GM12878 (cell line): Measurements from ENCODE around the gene NFATC2. TPM values are rescaled to one million over a fixed set of nuclear protein-coding genes. Genes with fewer than 3 reads are reported as not detected.

Experiments
- ATAC-seq: fragments of 200-7000 bp; cut with Tn5 transposase; 3 replicates; pipeline ENCODE4 v1.9.1; 2020; ENCODE audit warnings: mild to moderate bottlenecking, moderate library complexity
- BruUV-seq: library from RNA; stranded (reverse); fragments of 400-500 nt; replicated peaks from 2 replicates; lab custom pipeline; 2021; lab: Mats Ljungman, UMichigan
- CTCF ChIA-PET: fragments of 300-600 bp; sonication (Branson Sonifier 250); formaldehyde crosslinking; extraction: SDS; loops from one replicate; lab custom pipeline; 2021; ENCODE audit warnings: inconsistent platforms; lab: Yijun Ruan, JAX
- POLR2A ChIA-PET: fragments of 350-600 bp; formaldehyde crosslinking; extraction: SDS; loops from one replicate; lab custom pipeline; 2021; ENCODE audit warnings: inconsistent platforms; lab: Charles Lee
- RAD21 ChIA-PET: fragments of 300-600 bp; sonication (Branson Sonifier 250); formaldehyde crosslinking; loops from one replicate; lab custom pipeline; 2023; ENCODE audit warnings: antibody characterized with exemption; ENCODE audit not compliant: unreplicated experiment; lab: Charles Lee
- SMC1A ChIA-PET: fragments of 300-600 bp; sonication (Branson Sonifier 250); formaldehyde crosslinking; loops from one replicate; lab custom pipeline; 2023; ENCODE audit not compliant: unreplicated experiment, uncharacterized antibody; lab: Charles Lee
- DNase-seq: peaks from one replicate; pipeline ENCODE4 v3.0.0-alpha.2; 2011; ENCODE audit warnings: low read depth, low spot score
- FAIRE-seq: peaks from 3 replicates; lab custom pipeline; 2011; peaks lifted over from hg19 to GRCh38; lab: Jason Lieb, UNC
- H2AFZ ChIP-seq: 2 replicates; pipeline ENCODE4 v1.6.0; 2011; ENCODE audit warnings: low read depth, low read length, control low read depth; ENCODE audit not compliant: control insufficient read depth
- H3K27ac ChIP-seq: 2 replicates; pipeline ENCODE4 v1.5.1; 2011; ENCODE audit warnings: control low read depth; ENCODE audit not compliant: control insufficient read depth, insufficient read depth
- H3K27me3 ChIP-seq, 2 experiments: replicated peaks in 1 of 2; 2 replicates each; pipeline versions ENCODE4 v1.6.0 to v1.6.1; 2011; ENCODE audit warnings: low read length in 1 of 2; ENCODE audit not compliant: control insufficient read depth in 2 of 2, insufficient read depth in 2 of 2
- H3K36me3 ChIP-seq, 2 experiments: 2 replicates each; pipeline ENCODE4 v1.5.1; 2011; ENCODE audit warnings: low read length in 1 of 2; ENCODE audit not compliant: control insufficient read depth in 2 of 2, insufficient read depth in 2 of 2
- H3K4me1 ChIP-seq: 2 replicates; pipeline ENCODE4 v1.6.1; 2011; ENCODE audit warnings: mild to moderate bottlenecking, low read length, moderate library complexity, mixed read lengths; ENCODE audit not compliant: control insufficient read depth, insufficient read depth
- H3K4me2 ChIP-seq: 2 replicates; pipeline ENCODE4 v1.6.0; 2011; ENCODE audit warnings: control low read depth; ENCODE audit not compliant: control insufficient read depth, insufficient read depth
- H3K4me3 ChIP-seq: fragments of 200-600 bp; sonication (generic); 2 replicates; pipeline ENCODE4 v1.5.1; 2016
- H3K79me2 ChIP-seq: 2 replicates; pipeline ENCODE4 v1.6.0; 2011; ENCODE audit warnings: low read length; ENCODE audit not compliant: control insufficient read depth, insufficient read depth
- H3K9ac ChIP-seq: 2 replicates; pipeline ENCODE4 v1.8.0; 2011; ENCODE audit warnings: low read length, control low read depth, mixed read lengths; ENCODE audit not compliant: control insufficient read depth, insufficient read depth
- H3K9me3 ChIP-seq: replicated peaks from 3 replicates; pipeline ENCODE4 v1.5.1; 2011; ENCODE audit warnings: mild to moderate bottlenecking, low read length; ENCODE audit not compliant: control insufficient read depth, insufficient read depth
- H4K20me1 ChIP-seq: 2 replicates; pipeline ENCODE4 v1.6.0; 2011; ENCODE audit not compliant: control insufficient read depth, insufficient read depth
- ASH2L ChIP-seq: fragments of 300-600, 200-600 bp; sonication (generic); IDR thresholded peaks from 2 replicates; pipeline ENCODE4 v1.6.1; 2017; ENCODE audit warnings: low read depth, mild to moderate bottlenecking, borderline replicate concordance
- CBFB ChIP-seq: IDR thresholded peaks from 2 replicates; pipeline ENCODE4 v1.6.1; 2016; ENCODE audit warnings: antibody characterized with exemption, low read depth
- IRF5 ChIP-seq: fragments of 450-650 bp; IDR thresholded peaks from 2 replicates; pipeline ENCODE4 v1.6.1; 2017; ENCODE audit warnings: borderline replicate concordance
- NRF1 ChIP-seq: conservative IDR thresholded peaks from 2 replicates; pipeline ENCODE4 v1.6.1; 2011; ENCODE audit warnings: mild to moderate bottlenecking, low read depth, low read length, improper control_type of control experiment
- POU2F2 ChIP-seq: IDR thresholded peaks from 3 replicates; pipeline ENCODE4 v1.6.1; 2011; ENCODE audit warnings: low read depth, mild to moderate bottlenecking, low read length, borderline replicate concordance
- SP1 ChIP-seq: IDR thresholded peaks from one replicate; pipeline ENCODE4 v1.6.1; 2011; ENCODE audit warnings: low read depth, low read length
- ZBTB11 ChIP-seq: fragments of 450-650 bp; formaldehyde crosslinking; IDR thresholded peaks from 2 replicates; pipeline ENCODE4 v1.5.0; 2022; ENCODE audit warnings: mild to moderate bottlenecking, missing genetic modification characterization
- ZBTB4 ChIP-seq: fragments of 450-650 bp; formaldehyde crosslinking; IDR thresholded peaks from 2 replicates; pipeline ENCODE4 v1.4.0; 2022; ENCODE audit warnings: mild to moderate bottlenecking, moderate library complexity
- ZBTB40 ChIP-seq: fragments of 450-650 bp; IDR thresholded peaks from 2 replicates; pipeline ENCODE4 v1.6.1; 2016; ENCODE audit warnings: mild to moderate bottlenecking, moderate library complexity, borderline replicate concordance
- WGBS: methylation state at CpG from one replicate; pipeline ENCODE4 v1.1.6; 2016; ENCODE audit warnings: low lambda C conversion rate; ENCODE audit not compliant: insufficient replicate concordance, insufficient coverage; ENCODE audit errors: missing lambda C conversion rate; 5-methylcytosine and 5-hydroxymethylcytosine counted together
- in situ Hi-C: fragments of 300-500 bp; cut with MboI; formaldehyde crosslinking; loops from 9 replicates; pipeline ENCODE4 v1.14.3; 2018; ENCODE audit warnings: mixed read lengths
- intact Hi-C: fragments of 100-400 bp; cut with micrococcal nuclease; formaldehyde crosslinking; loops from one replicate; pipeline ENCODE4 v1.14.2; 2022; ENCODE audit not compliant: unreplicated experiment
- polyA plus RNA-seq, 11 experiments: library from polyadenylated mRNA; depleted of rRNA in 4 of 11; unstranded in 6 of 11; stranded (reverse) in 5 of 11; fragments of >200 nt; fragmentation: Nextera tagmentation in 4 of 11; fragmentation: Illumina TruSeq in 1 of 11; extraction: Ambion mirVana in 4 of 11; extraction: Trizol in 1 of 11; gene quantifications; 1 replicate in 1 of 11; 2 replicates in 10 of 11; pipeline versions ENCODE4 v1.2.1 to v1.2.3, GENCODE V29; 2011 to 2016; ENCODE audit warnings: inconsistent platforms in 2 of 11, missing spikeins in 2 of 11, low read depth in 1 of 11
- total RNA-seq, 4 experiments: library from RNA; depleted of rRNA in 3 of 4; stranded (reverse); fragments of >200 nt in 3 of 4; fragmentation: Illumina TruSeq in 1 of 4; extraction: Trizol in 1 of 4; gene quantifications; 2 replicates each; pipeline versions ENCODE4 v1.2.1 to v1.2.3, GENCODE V29; 2013 to 2021

NFATC2 gene
- total and polyA plus RNA-seq, 10 of the 15 experiments (the other 5 are each of a cell fraction or from before 2014, with no cell fraction given): 3.3 to 20.0 (median 7.3) TPM

- in situ Hi-C loops (no loop called here), intact Hi-C loops (no loop called here)
- RAD21 ChIA-PET: no interaction called here
- DNase-seq (no peak), FAIRE-seq (no peak)
- H3K27me3 ChIP-seq: peaks cover 0 to 3% of the 10 kb centered on the region in 2 experiments; a peak in 2 of 4 replicates
- H3K36me3 ChIP-seq: no peaks in the 10 kb centered on the region
- H3K9me3 ChIP-seq: peaks cover 2% of the 10 kb centered on the region; the same call in 2 of the 3 replicates
- 31% methylated on average over 4 of the region's 4 CpGs for WGBS
- H3K4me2 ChIP-seq: no peak overlapping the region
- H4K20me1 ChIP-seq: no peaks in the 10 kb centered on the region
- no peaks in the 10 kb centered on the region; the same call in 1 of the 2 replicates for H3K4me1 ChIP-seq
- no peak overlapping the region for H3K9ac ChIP-seq
- H3K79me2 ChIP-seq: no peaks in the 10 kb centered on the region
- no peak overlapping the region for H3K27ac ChIP-seq
- CTCF ChIA-PET: interaction anchor here (1.2 kb wide), 1 partner anchor 9 kb away, joined by 8 read pairs; no protein-coding TSS in a partner anchor
- H2AFZ ChIP-seq: no peak overlapping the region
- no peak for TF ChIP-seq NRF1
- TF ChIP-seq CBFB: no peak
- TF ChIP-seq ZBTB40: no peak
- TF ChIP-seq ZBTB11 (CRISPR knock-in tag): no peak
- no peak for TF ChIP-seq IRF5
- TF ChIP-seq ASH2L: no peak
- no peak for TF ChIP-seq ZBTB4 (CRISPR knock-in tag)
- no peak for TF ChIP-seq POU2F2
- no peak for TF ChIP-seq SP1
- TF ChIP-seq, all 136 proteins: peak for 0
- POLR2A ChIA-PET: no interaction called here
- H3K4me3 ChIP-seq: no peak overlapping the region
- ATAC-seq: no peak
- SMC1A ChIA-PET: interaction anchor here (0.7 kb wide), 1 partner anchor 9 kb away, joined by 3 read pairs; no protein-coding TSS in a partner anchor
- BruUV-seq: no TSS peak
Observed at GRCh38 chr20:51586005-51586440, 43.5 kb upstream of the NFATC2 start.
